Fibroblast of the aortic adventitia (primary cell): ENCODE measurements around the gene EPDR1. TPM values are rescaled to one million over a fixed set of nuclear protein-coding genes. Genes with fewer than 3 reads are reported as not detected.

Experiments
- DNase-seq: peaks from one replicate; pipeline ENCODE4 v3.0.0-alpha.2; 2010; ENCODE audit warnings: low read depth
- H3K4me3 ChIP-seq: 2 replicates; pipeline ENCODE4 v1.5.1; 2011; ENCODE audit warnings: low read depth, mild to moderate bottlenecking, control low read depth, low read length, moderate library complexity
- total RNA-seq: library from RNA; depleted of rRNA; stranded (reverse); fragments of >200 nt; gene quantifications from 2 replicates; pipeline ENCODE4 v1.2.3, GENCODE V29; 2012; ENCODE audit warnings: low replicate concordance
- TF ChIP-seq, protein P1 (sequence below): IDR thresholded peaks from 2 replicates; pipeline ENCODE4 v1.5.1; 2011; ENCODE audit warnings: mild to moderate bottlenecking, low read length, control low read depth, inconsistent platforms; ENCODE audit not compliant: insufficient read depth

EPDR1 gene
- 27.8 and 47.9 TPM in 2 replicates for total RNA-seq

DNA sequence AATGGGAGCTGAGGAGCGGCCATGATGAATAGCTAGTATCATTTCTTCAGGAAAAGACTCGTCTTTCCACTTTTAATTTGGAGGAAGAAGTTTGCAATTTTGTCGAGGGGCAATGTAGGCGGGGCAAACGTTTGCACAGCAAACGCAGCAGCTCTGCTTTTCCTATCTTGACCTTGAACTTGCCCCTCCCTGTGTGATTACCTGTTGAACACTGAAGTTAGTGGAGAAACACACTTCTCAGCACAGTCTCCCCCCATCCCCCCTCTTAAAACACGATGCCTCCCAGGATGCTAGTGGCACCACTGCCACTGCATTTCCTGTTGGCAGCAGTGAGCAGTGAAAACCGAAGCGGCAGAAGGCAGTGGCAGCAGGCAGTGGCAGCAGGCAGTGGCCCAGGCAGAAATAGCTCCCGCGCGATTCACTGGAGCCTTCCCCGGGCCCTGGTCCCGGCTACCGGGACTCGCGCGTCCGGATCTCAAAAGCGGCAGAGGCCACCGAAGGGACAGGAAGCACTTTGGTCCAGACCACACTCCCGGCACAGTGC is at the start of gene EPDR1:
Gene EPDR1 (plus strand): TSS at position 336 of the 544 bp plus-strand sequence. CDS start 300 bp downstream, outside the sequence.
- no peak for DNase-seq
- peak within 1 kb of the TSS; percentile 71 for H3K4me3 ChIP-seq
- TF ChIP-seq, protein P1, sequence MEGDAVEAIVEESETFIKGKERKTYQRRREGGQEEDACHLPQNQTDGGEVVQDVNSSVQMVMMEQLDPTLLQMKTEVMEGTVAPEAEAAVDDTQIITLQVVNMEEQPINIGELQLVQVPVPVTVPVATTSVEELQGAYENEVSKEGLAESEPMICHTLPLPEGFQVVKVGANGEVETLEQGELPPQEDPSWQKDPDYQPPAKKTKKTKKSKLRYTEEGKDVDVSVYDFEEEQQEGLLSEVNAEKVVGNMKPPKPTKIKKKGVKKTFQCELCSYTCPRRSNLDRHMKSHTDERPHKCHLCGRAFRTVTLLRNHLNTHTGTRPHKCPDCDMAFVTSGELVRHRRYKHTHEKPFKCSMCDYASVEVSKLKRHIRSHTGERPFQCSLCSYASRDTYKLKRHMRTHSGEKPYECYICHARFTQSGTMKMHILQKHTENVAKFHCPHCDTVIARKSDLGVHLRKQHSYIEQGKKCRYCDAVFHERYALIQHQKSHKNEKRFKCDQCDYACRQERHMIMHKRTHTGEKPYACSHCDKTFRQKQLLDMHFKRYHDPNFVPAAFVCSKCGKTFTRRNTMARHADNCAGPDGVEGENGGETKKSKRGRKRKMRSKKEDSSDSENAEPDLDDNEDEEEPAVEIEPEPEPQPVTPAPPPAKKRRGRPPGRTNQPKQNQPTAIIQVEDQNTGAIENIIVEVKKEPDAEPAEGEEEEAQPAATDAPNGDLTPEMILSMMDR, result peak; percentile 18

DNA sequence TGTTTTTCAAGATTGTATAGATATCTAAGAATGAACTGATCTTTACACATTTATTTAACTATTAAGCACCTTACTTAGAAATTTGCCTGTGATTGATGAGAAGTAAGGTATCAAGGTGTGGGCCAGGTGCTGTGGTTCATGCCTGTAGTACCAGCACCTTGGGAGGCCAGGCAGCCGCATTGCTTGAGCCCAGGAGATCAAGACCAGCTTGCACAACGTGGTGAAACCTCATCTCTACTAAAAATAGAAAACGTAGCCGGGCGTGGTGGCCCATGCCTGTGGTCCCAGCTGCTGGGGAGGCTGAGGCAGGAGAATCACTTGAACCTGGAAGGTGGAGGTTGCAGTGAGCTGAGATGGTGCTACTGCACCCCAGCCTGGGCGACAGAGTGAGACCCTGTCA is 38.4 kb upstream of the EPDR1 start:
- no peak for DNase-seq
- TF ChIP-seq, protein P1, result no peak
- H3K4me3 ChIP-seq, result no peak overlapping the region

DNA sequence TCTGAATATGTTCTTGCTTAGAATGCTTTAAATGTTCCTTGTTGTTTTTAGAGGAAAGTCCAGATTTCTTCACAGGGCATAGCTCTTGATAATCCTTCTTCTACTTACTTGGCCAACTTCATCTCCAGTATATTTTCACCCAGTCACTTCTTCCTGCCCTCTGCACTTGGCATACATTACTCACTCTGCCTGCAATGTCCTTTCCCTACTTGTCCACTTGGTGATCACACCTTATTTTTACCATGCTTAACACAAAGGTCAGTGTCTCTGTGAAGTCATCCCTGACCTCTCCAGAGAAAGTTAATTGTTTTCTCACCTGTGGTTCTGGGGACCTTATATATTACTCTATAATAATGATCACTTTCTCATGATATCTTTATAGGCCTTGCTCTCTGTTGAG is 27.1 kb upstream of the EPDR1 start:
- TF ChIP-seq, protein P1, result no peak
- no peak overlapping the region for H3K4me3 ChIP-seq
- no peak for DNase-seq

DNA sequence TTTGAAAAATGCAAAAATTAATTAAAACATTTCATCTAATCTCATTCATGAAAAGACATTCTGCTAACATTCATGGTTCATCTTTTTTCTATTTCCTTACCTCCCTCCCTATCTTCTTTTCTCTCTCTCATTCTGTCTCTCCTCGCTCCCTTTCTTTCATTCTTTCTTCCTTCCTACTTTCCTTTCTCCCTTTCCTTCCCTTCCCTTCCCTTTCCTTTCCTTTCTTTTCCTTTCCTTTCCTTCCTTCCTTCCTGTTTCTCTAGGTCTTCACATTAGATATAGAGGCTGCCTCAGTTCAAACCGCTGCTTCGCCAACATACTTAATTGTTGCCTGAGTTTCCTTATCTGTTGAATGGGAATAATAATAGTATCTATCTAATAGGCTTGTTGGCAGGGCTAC is 25.8 kb upstream of the EPDR1 start:
- no peak overlapping the region for H3K4me3 ChIP-seq
- TF ChIP-seq, protein P1, result no peak
- DNase-seq, result no peak

DNA sequence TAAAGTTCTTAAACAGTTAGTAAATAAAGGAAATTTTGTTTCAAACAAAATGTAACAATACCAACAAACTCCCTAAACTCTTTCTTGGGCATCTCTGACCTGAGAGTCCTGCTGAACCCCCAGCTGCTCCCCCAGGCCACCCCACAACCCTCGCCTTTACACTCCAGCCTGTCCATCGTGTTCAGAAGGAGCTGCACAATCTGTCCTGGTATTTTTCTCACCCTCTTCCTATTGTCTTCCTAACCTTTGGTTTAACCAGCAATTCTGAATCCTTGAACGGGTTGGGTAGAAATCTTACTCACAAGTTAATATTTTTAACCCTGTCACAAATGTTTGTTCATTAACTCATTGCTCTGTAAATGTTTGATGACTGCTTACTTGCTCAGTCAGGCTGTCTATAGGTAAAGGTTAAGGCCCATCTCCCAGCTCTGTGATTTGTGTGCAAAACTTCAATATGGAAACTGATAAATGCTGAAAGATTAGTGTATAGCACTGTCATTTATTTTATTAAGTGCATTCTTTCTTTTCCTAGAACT is 20.7 kb upstream of the EPDR1 start:
- no peak overlapping the region for H3K4me3 ChIP-seq
- no peak for DNase-seq
- TF ChIP-seq, protein P1, result no peak

DNA sequence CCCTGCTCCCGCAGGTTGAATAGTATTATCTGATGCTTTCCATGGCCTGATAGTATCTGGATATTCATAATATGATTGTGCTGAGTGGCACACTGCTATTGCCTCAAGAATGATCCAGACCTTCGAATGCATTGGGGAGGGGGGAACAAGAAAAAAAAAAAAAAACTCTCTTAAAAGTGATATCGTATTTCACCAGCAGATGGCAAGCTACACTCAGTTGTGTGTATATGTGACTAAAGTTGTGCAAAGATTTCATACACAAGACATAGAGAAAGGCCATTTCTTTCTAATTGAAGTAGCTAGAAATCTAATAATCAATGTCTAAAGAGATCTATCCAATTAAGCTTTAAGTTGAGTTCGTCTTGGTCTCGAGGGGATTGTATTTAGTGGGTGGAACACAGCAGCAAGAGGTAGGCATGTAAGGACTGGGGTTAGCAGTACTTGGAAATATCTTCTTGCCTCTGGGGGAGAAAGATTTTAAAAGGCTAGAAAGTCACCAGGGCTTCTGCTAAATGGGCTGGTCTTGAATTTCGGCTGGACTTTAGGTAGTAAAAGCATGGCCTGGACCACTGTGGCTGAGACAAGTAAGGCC is 19.1 kb upstream of the EPDR1 start:
- peak; percentile 83 for DNase-seq
- TF ChIP-seq, protein P1, result peak; percentile 55
- H3K4me3 ChIP-seq, result no peak overlapping the region
